ENCODE data around the gene ZDBF2. TPM values are rescaled to one million over a fixed set of nuclear protein-coding genes. Genes with fewer than 3 reads are reported as not detected.

Gene ZDBF2
- total RNA-seq, 1 experiment from 2014 or later = 31.8 TPM

GRCh38 chr2:206323033-206323432 is 48.6 kb downstream of the ZDBF2 start:
- Histone ChIP-seq H3K56ac (ENCODE audit: insufficient read length, low read depth, low read length) (no peak overlapping the region), H2BK12ac (ENCODE audit: insufficient read length, low read depth, low read length) (no peak overlapping the region), H2AFZ (ENCODE audit: low read length) (no peak overlapping the region), H4K8ac (replicated peaks; ENCODE audit: insufficient read length, low read depth, low read length) (no peak overlapping the region), H3K9me3 (ENCODE audit: control insufficient read depth, low read depth, low read length) (peaks cover 5% of the 10 kb centered on the region), H3K27me3 (ENCODE audit: insufficient read depth, low read length) (no peaks in the 10 kb centered on the region), H3K79me2 (ENCODE audit: insufficient read depth, low read length) (no peaks in the 10 kb centered on the region), H3T11ph (ENCODE audit: low read length) (no peak overlapping the region), H3K9ac (ENCODE audit: extremely low read depth, insufficient read length, low read length) (no peak overlapping the region), H2BK15ac (ENCODE audit: low read depth, low read length) (no peak overlapping the region), H3K14ac (ENCODE audit: insufficient read depth, low read length) (no peak overlapping the region), H4K91ac (ENCODE audit: insufficient read length, low read depth, low read length) (no peak overlapping the region), H3K27ac (ENCODE audit: insufficient read length, low read depth, low read length) (no peak overlapping the region), H3K4ac (ENCODE audit: low read depth, low read length) (no peak overlapping the region), H3K4me2 (ENCODE audit: insufficient read depth, insufficient read length, low read length) (no peak overlapping the region), H3K79me1 (ENCODE audit: insufficient read depth, low read depth, low read length, poor library complexity, severe bottlenecking) (no peaks in the 10 kb centered on the region), H3K23me2 (ENCODE audit: insufficient read length, low read depth, low read length, poor library complexity, severe bottlenecking) (no peaks in the 10 kb centered on the region), H3K4me1 (ENCODE audit: insufficient read depth, low read length) (no peaks in the 10 kb centered on the region; the same call in 1 of the 2 replicates), H2BK5ac (ENCODE audit: insufficient read length, low read length) (no peak overlapping the region), H2BK120ac (ENCODE audit: low read depth, low read length, poor library complexity, severe bottlenecking) (no peak overlapping the region), H2BK20ac (ENCODE audit: low read depth, low read length, poor library complexity, severe bottlenecking) (no peak overlapping the region), H3K23ac (ENCODE audit: insufficient read length, low read depth, low read length) (no peak overlapping the region), H4K20me1 (ENCODE audit: control insufficient read depth, insufficient read depth, insufficient read length) (no peaks in the 10 kb centered on the region), H4K5ac (ENCODE audit: insufficient read length, low read depth, low read length) (no peak overlapping the region), H2AK5ac (ENCODE audit: insufficient read length, low read length) (no peak overlapping the region), H3K18ac (ENCODE audit: insufficient read length, low read depth, low read length) (no peak overlapping the region)
- no peak for DNase-seq
- TF ChIP-seq, protein P1, sequence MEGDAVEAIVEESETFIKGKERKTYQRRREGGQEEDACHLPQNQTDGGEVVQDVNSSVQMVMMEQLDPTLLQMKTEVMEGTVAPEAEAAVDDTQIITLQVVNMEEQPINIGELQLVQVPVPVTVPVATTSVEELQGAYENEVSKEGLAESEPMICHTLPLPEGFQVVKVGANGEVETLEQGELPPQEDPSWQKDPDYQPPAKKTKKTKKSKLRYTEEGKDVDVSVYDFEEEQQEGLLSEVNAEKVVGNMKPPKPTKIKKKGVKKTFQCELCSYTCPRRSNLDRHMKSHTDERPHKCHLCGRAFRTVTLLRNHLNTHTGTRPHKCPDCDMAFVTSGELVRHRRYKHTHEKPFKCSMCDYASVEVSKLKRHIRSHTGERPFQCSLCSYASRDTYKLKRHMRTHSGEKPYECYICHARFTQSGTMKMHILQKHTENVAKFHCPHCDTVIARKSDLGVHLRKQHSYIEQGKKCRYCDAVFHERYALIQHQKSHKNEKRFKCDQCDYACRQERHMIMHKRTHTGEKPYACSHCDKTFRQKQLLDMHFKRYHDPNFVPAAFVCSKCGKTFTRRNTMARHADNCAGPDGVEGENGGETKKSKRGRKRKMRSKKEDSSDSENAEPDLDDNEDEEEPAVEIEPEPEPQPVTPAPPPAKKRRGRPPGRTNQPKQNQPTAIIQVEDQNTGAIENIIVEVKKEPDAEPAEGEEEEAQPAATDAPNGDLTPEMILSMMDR (conservative IDR thresholded peaks at IDR 0.05) = no peak
- WGBS (ENCODE audit: extremely low coverage, insufficient read length, low lambda C conversion rate) = no CpG with 5 or more reads among the region's 3 CpGs
- Mint-ChIP-seq H3K4me3 (no peak overlapping the region), H3K27ac (no peak overlapping the region), H3K4me1 (peaks cover 5 to 7% of the 10 kb centered on the region in 2 experiments), H3K36me3 (ENCODE audit: insufficient read depth in 1 of 3, low read depth in 3 of 3) (peaks cover 12 to 14% (median 12%) of the 10 kb centered on the region in 3 experiments), H3K27me3 (ENCODE audit: low read depth) (peaks cover 19% of the 10 kb centered on the region), H3K9me3 (peaks cover 10% of the 10 kb centered on the region in 2 experiments)

Measured in H9 (cell line).